GM19099 (cell line): ENCODE measurements around the gene PDZD8.

Experiments used
- POLR2A ChIP-seq: IDR thresholded peaks from 3 replicates; pipeline ENCODE4 v1.6.1; 2011; ENCODE audit warnings: low read depth; ENCODE audit not compliant: insufficient read length; ENCODE audit errors: extremely low read depth

The PDZD8 gene

GRCh38 chr10:117342641-117343040 is 32.6 kb downstream of the PDZD8 start:
- no peak for TF ChIP-seq POLR2A

DNA sequence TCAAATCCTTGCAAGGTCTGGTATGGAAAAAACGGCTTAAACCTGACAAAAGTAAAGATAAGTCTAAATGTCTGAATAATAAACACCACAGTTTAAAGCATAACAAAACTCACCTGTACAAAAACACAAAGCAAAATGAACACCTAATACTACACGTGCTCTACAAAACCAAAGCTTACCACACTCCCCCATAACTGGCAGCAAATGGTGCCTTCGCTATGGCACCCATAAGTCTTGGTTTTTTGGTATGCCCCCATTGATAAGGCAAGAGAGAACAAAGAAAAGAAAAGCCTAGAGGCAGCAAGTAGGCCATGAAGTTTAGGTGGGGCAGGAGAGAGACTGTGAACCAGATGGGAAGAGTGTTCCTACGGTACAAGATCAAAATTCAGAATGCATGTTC is 34.2 kb downstream of the PDZD8 start:
- TF ChIP-seq POLR2A, result no peak

DNA sequence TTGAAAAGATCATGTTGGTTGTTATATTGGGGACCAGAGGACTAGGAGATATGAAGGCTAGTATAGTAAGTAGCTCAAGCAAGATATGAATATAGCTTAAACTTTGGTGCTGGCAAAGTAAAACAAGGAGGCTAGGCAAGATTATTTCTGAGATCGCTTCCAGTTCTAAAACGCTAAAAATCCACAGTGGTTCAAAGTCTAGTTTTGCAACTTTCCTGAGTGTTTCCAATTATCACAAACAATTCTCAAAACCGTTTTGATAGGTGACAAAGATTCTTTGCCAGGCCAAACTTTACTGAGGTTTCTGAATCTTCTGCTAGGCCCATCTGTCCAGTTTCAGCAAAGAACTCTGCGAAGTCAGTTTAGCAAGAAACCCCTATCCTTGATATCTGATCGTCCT is 35.3 kb downstream of the PDZD8 start:
- no peak for TF ChIP-seq POLR2A

DNA sequence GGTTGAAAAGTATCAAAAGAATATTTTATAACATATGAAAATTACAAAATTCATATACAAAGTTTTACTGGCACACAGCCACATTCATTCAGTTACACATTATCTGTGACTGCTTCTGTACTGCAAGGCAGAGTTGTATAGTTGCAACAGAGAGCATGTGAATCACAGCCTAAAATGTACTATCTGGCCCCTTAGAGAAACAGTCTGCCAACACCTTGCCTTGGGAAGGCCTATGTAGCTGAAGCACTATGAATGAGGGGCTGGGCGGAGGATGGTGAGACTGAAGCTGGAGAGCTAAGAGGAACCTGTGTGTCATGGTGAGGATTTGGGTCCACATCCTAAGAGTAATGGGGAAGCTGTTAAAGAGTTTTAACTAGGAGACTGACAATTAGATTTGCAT is 35.7 kb downstream of the PDZD8 start:
- no peak for TF ChIP-seq POLR2A

DNA sequence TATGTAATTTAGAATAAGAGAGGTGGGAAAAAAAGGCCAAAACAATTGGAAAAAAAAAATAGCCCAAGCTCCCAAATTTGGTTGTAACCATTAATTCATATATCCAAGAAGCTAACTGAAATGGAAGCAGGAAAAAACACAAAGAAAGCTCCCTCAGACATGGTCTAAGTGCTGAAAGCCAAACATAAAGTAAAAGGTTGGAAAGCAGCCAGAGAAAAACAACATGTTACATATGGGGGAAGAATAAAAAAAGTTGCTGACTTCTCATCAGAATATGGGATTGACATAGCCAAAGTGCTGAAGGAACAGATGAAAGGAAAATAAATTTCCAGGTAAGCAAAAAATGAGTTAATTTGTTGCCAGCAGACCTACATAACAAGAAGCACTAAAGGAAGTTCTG is 40.3 kb downstream of the PDZD8 start:
- no peak for TF ChIP-seq POLR2A

DNA sequence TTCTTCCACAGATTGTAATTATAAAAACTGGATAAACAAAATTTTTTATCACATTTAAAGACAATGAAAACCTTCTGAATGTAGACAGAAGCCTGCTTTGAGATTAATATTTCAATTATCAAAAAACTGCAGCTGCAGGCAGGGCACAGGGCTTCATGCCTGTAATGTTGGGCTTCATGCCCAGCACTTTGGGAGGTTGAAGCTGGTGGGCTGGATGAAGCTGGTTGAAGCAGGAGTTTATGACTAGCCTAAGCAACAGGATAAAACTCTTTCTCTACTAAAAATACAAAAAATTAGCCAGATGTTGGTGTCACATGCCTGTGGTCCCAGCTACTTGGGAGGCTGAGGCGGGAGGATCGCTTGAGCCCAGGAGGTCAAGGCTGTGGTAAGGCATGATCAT is 41.2 kb downstream of the PDZD8 start:
- TF ChIP-seq POLR2A, result no peak

DNA sequence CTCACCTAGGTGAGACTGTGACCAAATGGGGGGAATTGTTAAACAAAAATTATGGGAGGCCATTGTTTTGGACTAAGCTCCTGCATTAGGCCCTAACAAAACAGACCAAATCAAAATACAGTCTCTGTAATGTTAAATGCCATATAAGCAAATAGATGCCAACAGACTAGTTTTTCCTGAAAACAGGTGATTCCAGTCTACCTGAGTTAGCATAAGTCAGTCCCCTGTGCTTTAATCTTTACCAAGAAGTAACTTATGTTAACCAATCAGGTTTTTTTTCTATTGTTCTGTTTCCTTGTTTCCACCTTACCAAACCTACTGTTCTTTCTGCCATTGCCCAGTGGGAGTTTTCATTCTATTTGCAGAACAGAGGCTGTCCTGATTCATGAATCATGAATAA is 48.0 kb downstream of the PDZD8 start:
- no peak for TF ChIP-seq POLR2A

DNA sequence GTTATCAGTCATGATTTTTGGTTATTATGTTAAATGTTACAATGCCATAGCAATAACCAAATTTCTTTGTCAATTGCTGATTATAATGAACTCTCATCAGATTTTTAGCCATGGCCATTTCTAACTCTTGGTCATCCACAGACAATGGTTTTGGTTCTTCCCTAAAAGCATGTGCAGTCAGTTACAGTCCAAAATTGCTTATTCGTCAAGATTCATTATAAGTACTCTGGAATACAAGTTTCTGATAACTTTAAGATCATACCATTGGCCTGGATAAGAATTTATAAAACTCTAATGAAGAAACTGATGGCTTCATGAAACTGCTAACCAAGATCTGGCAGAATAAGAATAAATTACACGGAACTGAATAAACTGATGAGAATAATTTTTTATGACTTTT is 50.9 kb downstream of the PDZD8 start:
- no peak for TF ChIP-seq POLR2A

DNA sequence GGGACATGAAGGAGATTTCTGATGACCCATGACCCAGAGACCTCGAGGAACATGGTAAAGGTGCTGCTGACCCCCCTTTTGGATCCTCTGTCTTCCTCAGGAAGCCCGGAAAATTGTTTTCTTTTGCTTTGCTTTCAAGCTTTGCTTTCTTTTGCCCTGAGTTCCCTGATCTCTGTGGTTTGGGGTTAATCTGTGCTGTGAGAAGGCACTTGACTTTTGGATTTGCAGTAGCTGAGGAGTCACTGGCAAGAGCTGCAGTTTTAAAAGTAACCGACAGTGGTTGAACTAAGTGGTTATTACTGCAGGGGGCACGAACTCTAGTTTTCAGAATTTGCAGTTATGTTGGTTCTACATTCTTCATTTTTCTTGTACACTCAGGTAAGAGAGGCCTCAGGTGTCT is 53.0 kb downstream of the PDZD8 start:
- no peak for TF ChIP-seq POLR2A

- no peak for TF ChIP-seq POLR2A
These were observed 55.1 kb downstream of the PDZD8 start for GRCh38 chr10:117320050-117320665.

DNA sequence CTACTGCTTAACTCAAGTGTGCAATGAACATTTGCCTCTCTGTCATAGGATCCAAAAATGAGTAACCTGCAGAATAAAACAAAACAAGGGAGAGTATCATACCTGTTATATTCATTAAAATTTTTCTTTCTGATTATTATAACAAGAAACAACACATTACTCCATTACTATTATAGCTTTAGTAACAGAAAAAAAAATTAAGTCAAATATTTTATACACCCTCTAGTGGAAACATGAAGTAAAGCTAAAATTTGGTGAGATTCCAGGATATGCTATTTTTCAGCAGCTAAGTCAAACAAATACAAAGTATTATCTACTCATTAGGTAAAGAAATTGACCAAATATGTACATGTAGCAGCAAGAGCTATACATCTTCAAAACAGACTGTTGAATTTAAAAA is 56.3 kb downstream of the PDZD8 start:
- TF ChIP-seq POLR2A, result no peak

DNA sequence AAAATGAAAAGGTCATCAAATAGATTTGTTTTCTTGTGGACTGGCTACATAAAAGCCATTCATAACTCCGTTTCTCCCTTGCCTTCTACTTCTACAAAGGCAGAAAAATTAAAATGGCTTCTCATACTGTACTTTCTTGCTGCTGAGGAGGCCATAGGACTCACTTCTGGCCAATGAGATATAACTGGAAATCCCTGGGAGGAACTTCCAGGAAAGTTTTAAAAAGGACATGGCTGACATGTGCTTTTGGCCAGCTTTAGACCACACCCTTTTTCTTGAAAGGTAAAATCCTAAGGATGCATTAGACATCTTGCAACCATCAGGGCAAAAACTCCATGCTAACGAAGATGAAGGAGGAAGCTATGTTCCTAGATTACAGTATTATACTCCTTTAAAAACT is 58.5 kb downstream of the PDZD8 start:
- TF ChIP-seq POLR2A, result no peak

- TF ChIP-seq POLR2A, result no peak
These were observed 61.6 kb downstream of the PDZD8 start for GRCh38 chr10:117313641-117314040.

DNA sequence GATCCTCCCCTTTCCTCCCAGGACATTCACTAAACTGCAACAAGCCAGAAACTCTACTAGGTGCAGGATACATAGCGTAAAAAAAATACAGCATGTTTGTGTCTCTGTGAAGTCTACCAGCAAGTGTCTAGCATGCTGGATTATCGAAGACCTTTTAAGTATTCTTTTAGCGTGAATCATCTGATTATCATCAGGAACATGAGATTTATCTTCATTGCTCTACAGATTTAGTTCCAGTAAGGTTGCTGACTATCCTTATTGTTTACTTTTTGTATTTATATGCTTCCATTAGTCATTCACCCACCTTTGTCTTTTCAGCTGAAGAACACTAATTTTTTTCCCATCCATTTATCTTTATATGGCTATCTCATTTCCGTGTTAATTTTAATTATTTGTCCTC is 62.8 kb downstream of the PDZD8 start:
- no peak for TF ChIP-seq POLR2A

GRCh38 chr10:117311261-117311660 is 64.0 kb downstream of the PDZD8 start:
- TF ChIP-seq POLR2A, result no peak

DNA sequence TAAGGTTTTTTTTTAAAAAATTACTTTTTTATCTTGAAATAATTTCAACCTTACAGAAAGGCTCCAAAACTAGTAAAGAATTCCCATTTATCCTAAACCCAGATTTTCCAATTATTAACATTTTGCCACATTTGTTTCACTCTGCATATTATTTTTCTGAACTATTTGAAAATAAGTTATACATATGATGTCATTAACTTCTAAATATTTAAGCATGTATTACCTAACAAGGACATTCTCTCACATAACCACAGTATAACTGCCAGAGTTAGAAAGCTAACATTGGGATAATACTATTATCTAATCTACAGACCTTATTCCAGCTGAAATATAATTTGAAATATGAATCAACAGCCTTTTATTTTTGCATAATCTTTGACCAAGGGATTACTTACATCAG is 68.6 kb downstream of the PDZD8 start:
- TF ChIP-seq POLR2A, result no peak

DNA sequence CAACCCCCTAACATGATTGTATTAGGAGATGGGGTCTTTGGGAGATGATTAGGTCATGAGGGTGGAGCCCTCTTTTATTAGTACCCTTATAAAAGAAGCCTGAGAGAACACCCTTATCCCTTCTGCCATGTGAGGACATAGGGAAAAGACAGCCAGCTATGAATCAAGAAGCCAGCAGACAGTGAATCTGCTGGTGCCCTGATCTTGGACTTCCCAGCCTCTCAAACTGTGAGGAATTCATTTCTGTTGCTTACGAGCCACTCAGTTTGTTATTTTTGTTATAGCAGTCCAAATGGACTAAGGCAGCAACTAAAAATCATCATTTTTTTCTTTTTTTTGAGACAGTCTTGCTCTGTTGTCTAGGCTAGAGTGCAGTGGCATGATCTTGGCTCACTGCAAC is 74.6 kb downstream of the PDZD8 start:
- no peak for TF ChIP-seq POLR2A
